ENCODE measurements around the gene TTC1. TPM values are rescaled to one million over a fixed set of nuclear protein-coding genes. Genes with fewer than 3 reads are reported as not detected.

TTC1 gene
- total RNA-seq, 1 experiment from 2014 or later: 67.6 TPM

- H3K36me3 ChIP-seq (ENCODE audit: control insufficient read depth, insufficient read depth, low read length): peaks cover 14% of the 10 kb centered on the region
- CTCF ChIA-PET: no interaction called here
These were observed 27.3 kb downstream of the TTC1 start for GRCh38 chr5:160036243-160036642.

GRCh38 chr5:160036884-160037283, 27.9 kb downstream of the TTC1 start:
- Histone ChIP-seq H3K27me3 (ENCODE audit: control insufficient read depth, insufficient read depth, low read length) (no peaks in the 10 kb centered on the region), H3K27ac (ENCODE audit: low read length) (no peak overlapping the region), H3K4me1 (ENCODE audit: control insufficient read depth, insufficient read depth, low read length) (no peaks in the 10 kb centered on the region), H3K36me3 (ENCODE audit: control insufficient read depth, insufficient read depth, low read length) (peaks cover 14% of the 10 kb centered on the region), H3K4me3 (ENCODE audit: low read depth in 2 of 2, low read length in 2 of 2) (no peak overlapping the region), H3K9me3 (ENCODE audit: control insufficient read depth, insufficient read depth, low read depth, low read length) (no peaks in the 10 kb centered on the region)
- ChIA-PET POLR2A (no interaction called here), CTCF (no interaction called here)
- no peak for TF ChIP-seq REST (IDR thresholded peaks at IDR 0.05; ENCODE audit: insufficient read depth in 1 of 2, low read depth in 2 of 2, low read length in 1 of 2)
- no peak for TF ChIP-seq SIN3A (IDR thresholded peaks at IDR 0.05; ENCODE audit: borderline replicate concordance, insufficient read depth, low read depth, low read length)
- TF ChIP-seq CTCF (IDR thresholded peaks at IDR 0.05): no peak
- TF ChIP-seq POLR2AphosphoS5 (IDR thresholded peaks at IDR 0.05; ENCODE audit: low read depth, low read length): no peak
- no peak for TF ChIP-seq TCF7L2 (IDR thresholded peaks at IDR 0.05; ENCODE audit: low read depth, low read length)
- in situ Hi-C loops (cut with HindIII; ENCODE audit: low pct_unique_long_range_greater_than_20kb, low sequenced_read_pairs): no loop called here
- no peak for ATAC-seq
- intact Hi-C loops (cut with micrococcal nuclease; ENCODE audit: unreplicated experiment): no loop called here
- DNase-seq (ENCODE audit: low read depth, low spot score): no peak
- BruUV-seq (replicated peaks): no TSS peak

More at GRCh38 chr5:160036243-160036642, 27.3 kb downstream of the TTC1 start:
- H3K9me3 ChIP-seq (ENCODE audit: control insufficient read depth, insufficient read depth, low read depth, low read length): no peaks in the 10 kb centered on the region
- POLR2A ChIA-PET: no interaction called here
- no peaks in the 10 kb centered on the region for H3K4me1 ChIP-seq (ENCODE audit: control insufficient read depth, insufficient read depth, low read length)
- DNase-seq (ENCODE audit: low read depth, low spot score) (no peak), ATAC-seq (no peak)
- BruUV-seq (replicated peaks): no TSS peak
- H3K27me3 ChIP-seq (ENCODE audit: control insufficient read depth, insufficient read depth, low read length): no peaks in the 10 kb centered on the region
- TF ChIP-seq SIN3A (IDR thresholded peaks at IDR 0.05; ENCODE audit: borderline replicate concordance, insufficient read depth, low read depth, low read length) (no peak), TCF7L2 (IDR thresholded peaks at IDR 0.05; ENCODE audit: low read depth, low read length) (no peak), CTCF (IDR thresholded peaks at IDR 0.05) (no peak), POLR2AphosphoS5 (IDR thresholded peaks at IDR 0.05; ENCODE audit: low read depth, low read length) (no peak), REST (IDR thresholded peaks at IDR 0.05; ENCODE audit: insufficient read depth in 1 of 2, low read depth in 2 of 2, low read length in 1 of 2) (no peak)
- H3K4me3 ChIP-seq (ENCODE audit: low read depth in 2 of 2, low read length in 2 of 2): no peak overlapping the region
- intact Hi-C loops (cut with micrococcal nuclease; ENCODE audit: unreplicated experiment): no loop called here
- in situ Hi-C loops (cut with HindIII; ENCODE audit: low pct_unique_long_range_greater_than_20kb, low sequenced_read_pairs): no loop called here
- no peak overlapping the region for H3K27ac ChIP-seq (ENCODE audit: low read length)

Data from Panc1 (cell line).